Neural cell (in vitro differentiated cells): ENCODE data around the gene SYVN1. TPM values are rescaled to one million over a fixed set of nuclear protein-coding genes. Genes with fewer than 3 reads are reported as not detected.
"Not testable (repeated sequence)": the region's sequence is repeated elsewhere in the genome, so short reads cannot be mapped to it uniquely, and the experiment has no call there.

ENCODE experiments used
- H2AFZ ChIP-seq: fragments of 200-600, 300-800 bp; sonication (generic), shearing (Covaris generic); 2 replicates; pipeline ENCODE4 v1.6.0; 2014; ENCODE audit warnings: low read depth, mild to moderate bottlenecking, antibody characterized with exemption, low read length, moderate library complexity
- H3F3A ChIP-seq: fragments of 200-600 bp; shearing (Covaris generic); 2 replicates; pipeline ENCODE4 v1.6.1; 2016; ENCODE audit warnings: mild to moderate bottlenecking, moderate library complexity, mixed read lengths, antibody characterized with exemption, low read length; ENCODE audit not compliant: insufficient read depth, poor library complexity, severe bottlenecking
- H3K27ac ChIP-seq: fragments of 200-600, 300-800 bp; sonication (generic), shearing (Covaris generic); 2 replicates; pipeline ENCODE4 v1.5.1; 2014; ENCODE audit warnings: mild to moderate bottlenecking, low read length, moderate library complexity
- H3K27me3 ChIP-seq: fragments of 300-800, 200-600 bp; sonication (generic), shearing (Covaris generic); 2 replicates; pipeline ENCODE4 v1.6.0; 2014; ENCODE audit warnings: mild to moderate bottlenecking, low read depth, low read length, moderate library complexity; ENCODE audit not compliant: insufficient read depth
- H3K36me3 ChIP-seq: fragments of 300-800, 200-600 bp; sonication (generic), shearing (Covaris generic); 2 replicates; pipeline ENCODE4 v1.5.1; 2014; ENCODE audit warnings: mild to moderate bottlenecking, antibody characterized with exemption, low read length, moderate library complexity; ENCODE audit not compliant: insufficient read depth
- H3K4me2 ChIP-seq: fragments of 300-800, 200-600 bp; sonication (generic), shearing (Covaris generic); 2 replicates; pipeline ENCODE4 v1.6.0; 2014; ENCODE audit warnings: mild to moderate bottlenecking, low read length
- H3K4me3 ChIP-seq: fragments of 300-800, 200-600 bp; sonication (generic), shearing (Covaris generic); 2 replicates; pipeline ENCODE4 v1.5.1; 2014; ENCODE audit warnings: mild to moderate bottlenecking, low read length, moderate library complexity
- H3K79me2 ChIP-seq: fragments of 200-600 bp; shearing (Covaris generic); replicated peaks from 2 replicates; pipeline ENCODE4 v1.6.0; 2014; ENCODE audit warnings: mild to moderate bottlenecking, low read length, moderate library complexity; ENCODE audit not compliant: insufficient read depth
- H3K9ac ChIP-seq: fragments of 300-800, 200-600 bp; sonication (generic), shearing (Covaris generic); 2 replicates; pipeline ENCODE4 v1.6.1; 2016; ENCODE audit warnings: mild to moderate bottlenecking, low read length, mixed read lengths
- H3K9me2 ChIP-seq: fragments of 200-600 bp; shearing (Covaris generic); 2 replicates; pipeline ENCODE4 v1.6.1; 2016; ENCODE audit warnings: mild to moderate bottlenecking, low read length, mixed read lengths; ENCODE audit not compliant: insufficient read depth
- H3K9me3 ChIP-seq: fragments of 200-600, 300-800 bp; sonication (generic), shearing (Covaris generic); 2 replicates; pipeline ENCODE4 v1.6.1; 2016; ENCODE audit warnings: mild to moderate bottlenecking, mixed run types, low read length, moderate library complexity, mixed read lengths
- H4K20me1 ChIP-seq: fragments of 200-600 bp; shearing (Covaris generic); 2 replicates; pipeline ENCODE4 v1.6.1; 2016; ENCODE audit warnings: mild to moderate bottlenecking, mixed run types; ENCODE audit not compliant: insufficient read depth
- EP300 ChIP-seq: fragments of 450-650 bp; conservative IDR thresholded peaks from 2 replicates; pipeline ENCODE4 v1.6.1; 2014; ENCODE audit warnings: antibody characterized with exemption, mild to moderate bottlenecking, moderate library complexity; ENCODE audit not compliant: poor library complexity, severe bottlenecking
- EZH2 ChIP-seq: fragments of 200-600, 300-800 bp; shearing (Covaris generic), sonication (generic); IDR thresholded peaks from 2 replicates; pipeline ENCODE4 v1.6.1; 2014; ENCODE audit warnings: antibody characterized with exemption, low read length, borderline replicate concordance, mild to moderate bottlenecking; ENCODE audit not compliant: insufficient read depth, poor library complexity, severe bottlenecking
- MXI1 ChIP-seq: fragments of 450-650 bp; conservative IDR thresholded peaks from 2 replicates; pipeline ENCODE4 v1.6.1; 2014; ENCODE audit warnings: antibody characterized with exemption, mild to moderate bottlenecking; ENCODE audit not compliant: poor library complexity, severe bottlenecking
- POLR2AphosphoS5 ChIP-seq: IDR thresholded peaks from 2 replicates; pipeline ENCODE4 v1.6.1; 2012
- RAD21 ChIP-seq: fragments of 450-650 bp; conservative IDR thresholded peaks from 2 replicates; pipeline ENCODE4 v1.6.1; 2014; ENCODE audit warnings: antibody characterized with exemption, mild to moderate bottlenecking, moderate library complexity
- REST ChIP-seq: IDR thresholded peaks from 2 replicates; pipeline ENCODE4 v1.6.1; 2012; ENCODE audit warnings: borderline replicate concordance
- SMC3 ChIP-seq: fragments of 450-650 bp; conservative IDR thresholded peaks from 2 replicates; pipeline ENCODE4 v1.6.1; 2014; ENCODE audit warnings: antibody characterized with exemption, mild to moderate bottlenecking, moderate library complexity; ENCODE audit not compliant: poor library complexity
- TAF1 ChIP-seq: IDR thresholded peaks from 2 replicates; pipeline ENCODE4 v1.6.1; 2012; ENCODE audit warnings: low read depth
- polyA plus RNA-seq: library from polyadenylated mRNA; depleted of rRNA; stranded (reverse); fragments of >200 nt; gene quantifications from 2 replicates; pipeline ENCODE4 v1.2.3, GENCODE V29; 2014
- TF ChIP-seq, protein P1 (sequence below): fragments of 450-650 bp; IDR thresholded peaks from 2 replicates; pipeline ENCODE4 v1.5.1; 2014; ENCODE audit warnings: antibody characterized with exemption, mild to moderate bottlenecking, moderate library complexity; ENCODE audit not compliant: poor library complexity, severe bottlenecking

SYVN1 gene
- polyA plus RNA-seq, 1 donor from 2014 or later = 12.8 TPM

GRCh38 chr11:65180877-65181568 is 46.7 kb upstream of the SYVN1 start:
- peak overlapping the region; percentile 55 for H3K4me2 ChIP-seq
- H3K27me3 ChIP-seq = no peaks in the 10 kb centered on the region
- H3K79me2 ChIP-seq = peaks cover 17% of the 10 kb centered on the region
- TF ChIP-seq TAF1 = no peak
- TF ChIP-seq RAD21 = peak; percentile 67
- no peak for TF ChIP-seq EZH2
- peak; percentile 19 for TF ChIP-seq EP300
- peak; percentile 40 for TF ChIP-seq MXI1
- TF ChIP-seq REST = peak; percentile 59
- TF ChIP-seq SMC3 = peak; percentile 60
- peak; percentile 57 for TF ChIP-seq POLR2AphosphoS5
- TF ChIP-seq, protein P1, sequence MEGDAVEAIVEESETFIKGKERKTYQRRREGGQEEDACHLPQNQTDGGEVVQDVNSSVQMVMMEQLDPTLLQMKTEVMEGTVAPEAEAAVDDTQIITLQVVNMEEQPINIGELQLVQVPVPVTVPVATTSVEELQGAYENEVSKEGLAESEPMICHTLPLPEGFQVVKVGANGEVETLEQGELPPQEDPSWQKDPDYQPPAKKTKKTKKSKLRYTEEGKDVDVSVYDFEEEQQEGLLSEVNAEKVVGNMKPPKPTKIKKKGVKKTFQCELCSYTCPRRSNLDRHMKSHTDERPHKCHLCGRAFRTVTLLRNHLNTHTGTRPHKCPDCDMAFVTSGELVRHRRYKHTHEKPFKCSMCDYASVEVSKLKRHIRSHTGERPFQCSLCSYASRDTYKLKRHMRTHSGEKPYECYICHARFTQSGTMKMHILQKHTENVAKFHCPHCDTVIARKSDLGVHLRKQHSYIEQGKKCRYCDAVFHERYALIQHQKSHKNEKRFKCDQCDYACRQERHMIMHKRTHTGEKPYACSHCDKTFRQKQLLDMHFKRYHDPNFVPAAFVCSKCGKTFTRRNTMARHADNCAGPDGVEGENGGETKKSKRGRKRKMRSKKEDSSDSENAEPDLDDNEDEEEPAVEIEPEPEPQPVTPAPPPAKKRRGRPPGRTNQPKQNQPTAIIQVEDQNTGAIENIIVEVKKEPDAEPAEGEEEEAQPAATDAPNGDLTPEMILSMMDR = peak; percentile 75
- peak overlapping the region; percentile 100 for H3K4me3 ChIP-seq
- H3K36me3 ChIP-seq = no peaks in the 10 kb centered on the region
- peak overlapping the region; percentile 56 for H2AFZ ChIP-seq
- no peaks in the 10 kb centered on the region for H4K20me1 ChIP-seq
- no peaks in the 10 kb centered on the region for H3F3A ChIP-seq
- H3K9me3 ChIP-seq = no peaks in the 10 kb centered on the region
- no peaks in the 10 kb centered on the region for H3K9me2 ChIP-seq
- peak overlapping the region; percentile 16 for H3K27ac ChIP-seq
- H3K9ac ChIP-seq = peak overlapping the region; percentile 97

- not testable (repeated sequence) for H3K27ac ChIP-seq, H2AFZ ChIP-seq, H3F3A ChIP-seq, H3K9me3 ChIP-seq, H3K27me3 ChIP-seq, H3K9ac ChIP-seq, H3K4me2 ChIP-seq, H3K79me2 ChIP-seq, H3K9me2 ChIP-seq, H4K20me1 ChIP-seq, H3K36me3 ChIP-seq, H3K4me3 ChIP-seq
Measured at GRCh38 chr11:65174571-65175010, 40.3 kb upstream of the SYVN1 start.
